GM12864 (cell line): ENCODE data around the gene RPAP3.
A peak's percentile ranks its signal among the peaks of the same experiment; 100 is the strongest.

Experiments
- DNase-seq: peaks from one replicate; pipeline ENCODE4 v3.0.0-alpha.2; 2011; ENCODE audit warnings: low read depth
- H3K4me3 ChIP-seq: 2 replicates; pipeline ENCODE4 v1.5.1; 2011; ENCODE audit warnings: mild to moderate bottlenecking, low read depth, low read length, control low read depth
- CTCF ChIP-seq: IDR thresholded peaks from 2 replicates; pipeline ENCODE4 v1.5.1; 2011; ENCODE audit warnings: low read depth, mild to moderate bottlenecking, moderate library complexity, low read length, control low read depth, inconsistent platforms; ENCODE audit errors: missing control alignments

The RPAP3 gene

GRCh38 chr12:47743311-47743860 is 37.6 kb upstream of the RPAP3 start:
- TF ChIP-seq CTCF: no peak
- DNase-seq: no peak
- no peak overlapping the region for H3K4me3 ChIP-seq

- peak; percentile 99 for TF ChIP-seq CTCF
- no peak for DNase-seq
- no peak overlapping the region for H3K4me3 ChIP-seq
These were observed 36.5 kb upstream of the RPAP3 start for GRCh38 chr12:47742253-47742825.

GRCh38 chr12:47741340-47741703 is 35.5 kb upstream of the RPAP3 start:
- DNase-seq: no peak
- TF ChIP-seq CTCF: no peak

GRCh38 chr12:47740606-47741339 is 34.9 kb upstream of the RPAP3 start:
- DNase-seq: no peak
- TF ChIP-seq CTCF: no peak
- no peak overlapping the region for H3K4me3 ChIP-seq

More at GRCh38 chr12:47741340-47741703, 35.5 kb upstream of the RPAP3 start:
- no peak overlapping the region for H3K4me3 ChIP-seq

- no peak for DNase-seq
- TF ChIP-seq CTCF: no peak
- H3K4me3 ChIP-seq: no peak overlapping the region
These were observed 34.1 kb upstream of the RPAP3 start for GRCh38 chr12:47739979-47740378.

- TF ChIP-seq CTCF: no peak
- no peak overlapping the region for H3K4me3 ChIP-seq
- no peak for DNase-seq
These were observed 33.5 kb upstream of the RPAP3 start for GRCh38 chr12:47739297-47739696.
